T47D (cell line): ENCODE measurements around the gene MT1F.
"Not testable (repeated sequence)": the region's sequence is repeated elsewhere in the genome, so short reads cannot be mapped to it uniquely, and the experiment has no call there.

Source experiments
- DNase-seq, 2 experiments: peaks; one replicate each; pipeline versions ENCODE4 v3.0.0 to v3.0.0-alpha.2; 2011 to 2012; ENCODE audit warnings: low read depth in 1 of 2, low spot score in 1 of 2
- JUND ChIP-seq: IDR thresholded peaks from 2 replicates; pipeline ENCODE4 v1.6.1; 2012; ENCODE audit warnings: low read depth
- in situ Hi-C: cut with HindIII; loops from 2 replicates; pipeline ENCODE4 v1.10.0; 2016; ENCODE audit warnings: low sequenced_read_pairs, low pct_unique_long_range_greater_than_20kb

MT1F gene

DNA sequence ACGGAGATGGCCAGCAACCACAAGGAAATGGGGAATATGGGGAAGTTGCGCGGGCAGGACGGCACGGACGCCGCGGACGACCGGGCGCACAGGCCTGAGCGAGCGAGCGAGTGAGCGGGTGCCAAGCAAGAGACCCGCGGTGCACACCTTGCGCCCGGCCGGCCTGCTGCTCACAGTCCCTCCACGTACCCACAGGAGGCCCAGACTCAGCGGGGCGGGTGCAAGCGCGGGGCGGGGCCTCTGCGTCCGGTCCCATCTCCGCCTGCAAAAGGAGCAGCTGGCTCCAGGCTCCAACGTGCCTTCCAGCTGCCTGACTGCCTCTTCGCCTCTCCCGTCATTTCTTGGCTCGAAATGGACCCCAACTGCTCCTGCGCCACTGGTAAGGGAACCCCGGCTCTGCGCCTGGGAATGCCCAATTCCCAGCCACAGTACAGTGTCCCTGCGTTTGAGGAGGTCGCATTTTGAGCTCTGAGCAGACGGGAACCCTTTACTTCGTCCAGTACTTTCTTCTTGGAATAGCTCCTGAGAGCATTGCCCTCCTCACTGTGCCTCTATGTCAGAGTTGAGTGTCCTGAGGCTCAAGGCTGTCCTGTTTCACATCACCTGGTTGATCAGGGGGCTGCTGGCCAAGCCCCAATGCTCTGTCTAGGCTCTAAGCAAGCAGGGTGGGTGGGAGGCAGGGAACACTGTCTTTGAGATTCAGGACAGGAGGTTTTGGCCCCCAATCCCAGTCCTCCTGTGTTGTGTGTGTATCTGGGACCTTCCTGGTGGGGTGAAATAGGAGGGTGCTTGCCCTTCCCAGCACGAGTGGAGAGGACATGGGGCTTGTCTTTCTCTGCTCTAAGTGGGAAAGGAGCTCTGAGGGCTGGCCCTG is 40.3 kb upstream of the MT1F start:
- DNase-seq: no peak
- TF ChIP-seq JUND: no peak
- in situ Hi-C loops: no loop called here

DNA sequence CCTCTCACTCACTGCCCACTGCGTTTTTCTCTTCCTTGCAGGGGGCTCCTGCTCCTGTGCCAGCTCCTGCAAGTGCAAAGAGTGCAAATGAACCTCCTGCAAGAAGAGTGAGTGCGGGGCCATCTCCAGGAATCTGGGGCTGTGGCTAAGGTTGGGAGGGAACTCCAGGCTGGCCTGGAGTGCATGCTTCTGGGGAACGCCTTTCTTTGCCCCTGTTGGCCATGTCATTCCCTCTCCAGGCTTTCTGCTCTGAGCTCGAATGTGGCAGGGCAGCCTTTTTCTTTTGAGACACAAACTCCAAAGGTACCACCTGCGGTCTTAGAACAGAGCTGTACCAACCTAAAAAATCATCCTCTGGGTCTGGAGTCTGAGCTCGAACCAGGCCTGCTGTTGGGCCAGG is 39.6 kb upstream of the MT1F start:
- no peak for DNase-seq
- no peak for TF ChIP-seq JUND
- in situ Hi-C loops: no loop called here

DNA sequence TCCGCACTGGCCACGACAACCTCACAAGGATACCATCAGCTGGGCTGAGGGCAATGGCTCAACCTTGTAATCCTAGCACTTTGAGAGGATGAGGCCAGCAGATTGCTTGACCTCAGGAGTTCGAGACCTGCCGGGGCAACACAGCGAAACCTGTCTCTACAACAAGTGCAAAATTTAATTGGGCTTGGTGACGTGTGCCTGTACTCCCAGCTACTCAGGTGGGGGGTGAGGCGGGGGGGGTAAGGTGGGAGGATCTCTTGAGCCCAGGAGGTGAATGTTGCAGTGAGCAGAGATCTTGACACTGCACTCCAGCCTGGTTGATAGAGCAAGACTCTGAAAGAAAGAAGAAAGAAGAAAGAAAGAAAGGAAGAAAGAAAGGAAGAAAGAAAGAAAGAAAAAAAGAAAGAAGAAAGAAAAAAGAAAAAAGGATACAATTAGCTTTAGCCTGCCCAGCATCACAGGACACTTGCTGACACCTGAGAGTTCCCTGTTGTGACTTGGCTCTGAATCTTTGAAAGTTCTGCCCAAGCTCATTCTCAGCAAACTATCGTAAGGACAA is 37.3 kb upstream of the MT1F start:
- no peak for DNase-seq
- in situ Hi-C loops: no loop called here

DNA sequence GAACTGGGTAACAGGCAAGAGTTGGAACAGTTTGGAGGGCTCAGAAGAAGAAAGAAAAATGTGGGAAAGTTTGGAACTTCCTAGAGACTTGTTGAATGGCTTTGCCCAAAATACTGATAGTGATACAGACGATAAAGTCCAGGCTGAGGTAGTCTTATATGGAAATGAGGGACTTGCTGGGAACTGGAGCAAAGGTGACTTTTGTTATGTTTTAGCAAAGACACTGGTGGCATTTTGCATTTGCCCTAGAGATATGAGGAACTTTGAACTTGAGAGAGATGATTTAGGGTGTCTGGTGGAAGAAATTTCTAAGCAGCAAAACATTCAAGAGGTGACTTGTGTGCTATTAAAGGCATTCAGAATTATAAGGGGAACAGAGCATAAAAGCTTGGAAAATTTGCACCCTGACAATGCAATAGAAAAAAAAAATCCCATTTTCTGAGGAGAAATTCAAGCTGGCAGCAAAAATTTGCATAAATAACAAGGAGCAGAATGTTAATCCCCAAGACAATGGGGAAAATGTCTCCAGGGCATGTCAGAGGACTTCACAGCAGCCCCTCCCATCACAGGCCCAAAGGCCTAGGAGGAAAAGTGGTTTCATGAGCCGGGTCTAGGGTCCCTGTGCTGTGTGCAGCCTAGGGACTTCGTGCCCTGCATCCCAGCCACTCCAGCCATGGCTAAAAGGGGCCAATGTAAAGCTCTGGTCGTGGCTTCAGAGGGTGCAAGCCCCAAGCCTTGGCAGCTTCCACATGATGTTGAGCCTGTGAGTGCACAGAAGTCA is 35.9 kb upstream of the MT1F start:
- in situ Hi-C loops, DNase-seq: not testable (repeated sequence)

More for the DNA sequence above, 37.3 kb upstream of the MT1F start:
- no peak for TF ChIP-seq JUND

DNA sequence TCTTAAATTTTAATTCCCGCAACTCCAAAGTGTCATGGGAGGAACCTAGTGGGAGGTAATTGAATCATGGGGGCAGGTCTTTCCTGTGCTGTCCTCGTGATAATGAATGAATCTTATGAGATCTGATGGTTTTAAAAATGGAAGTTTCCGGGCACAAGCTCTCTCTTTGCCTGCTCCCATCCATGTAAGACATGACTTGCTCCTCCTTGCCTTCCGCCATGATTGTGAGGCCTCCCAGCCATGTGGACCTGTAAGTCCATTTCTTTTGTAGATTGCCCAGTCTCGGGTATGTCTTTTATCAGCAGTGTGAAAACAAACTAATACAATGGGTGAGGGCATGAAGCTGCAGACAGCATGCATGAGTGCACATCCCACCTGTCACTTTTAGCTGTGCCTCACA is 34.6 kb upstream of the MT1F start:
- DNase-seq, in situ Hi-C loops: not testable (repeated sequence)

DNA sequence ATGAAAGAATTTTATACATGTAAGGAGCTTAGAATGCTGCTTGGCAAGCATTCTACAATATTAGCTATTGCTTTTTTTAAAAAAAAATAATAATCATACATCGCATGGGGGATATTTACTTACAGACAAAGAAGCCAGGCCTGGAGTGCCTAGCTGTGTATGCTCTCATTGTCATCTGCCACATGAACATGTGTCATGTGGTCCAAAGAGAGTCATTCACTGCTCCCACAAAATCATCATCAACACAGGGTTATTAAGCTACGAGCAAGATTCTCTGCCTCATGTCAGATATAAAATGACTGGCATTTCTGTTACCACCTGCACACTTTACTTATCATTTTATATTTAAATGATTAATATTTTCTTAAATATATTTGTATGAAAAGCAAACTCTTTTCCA is 34.1 kb upstream of the MT1F start:
- in situ Hi-C loops: no loop called here
- no peak for TF ChIP-seq JUND
- DNase-seq: no peak

DNA sequence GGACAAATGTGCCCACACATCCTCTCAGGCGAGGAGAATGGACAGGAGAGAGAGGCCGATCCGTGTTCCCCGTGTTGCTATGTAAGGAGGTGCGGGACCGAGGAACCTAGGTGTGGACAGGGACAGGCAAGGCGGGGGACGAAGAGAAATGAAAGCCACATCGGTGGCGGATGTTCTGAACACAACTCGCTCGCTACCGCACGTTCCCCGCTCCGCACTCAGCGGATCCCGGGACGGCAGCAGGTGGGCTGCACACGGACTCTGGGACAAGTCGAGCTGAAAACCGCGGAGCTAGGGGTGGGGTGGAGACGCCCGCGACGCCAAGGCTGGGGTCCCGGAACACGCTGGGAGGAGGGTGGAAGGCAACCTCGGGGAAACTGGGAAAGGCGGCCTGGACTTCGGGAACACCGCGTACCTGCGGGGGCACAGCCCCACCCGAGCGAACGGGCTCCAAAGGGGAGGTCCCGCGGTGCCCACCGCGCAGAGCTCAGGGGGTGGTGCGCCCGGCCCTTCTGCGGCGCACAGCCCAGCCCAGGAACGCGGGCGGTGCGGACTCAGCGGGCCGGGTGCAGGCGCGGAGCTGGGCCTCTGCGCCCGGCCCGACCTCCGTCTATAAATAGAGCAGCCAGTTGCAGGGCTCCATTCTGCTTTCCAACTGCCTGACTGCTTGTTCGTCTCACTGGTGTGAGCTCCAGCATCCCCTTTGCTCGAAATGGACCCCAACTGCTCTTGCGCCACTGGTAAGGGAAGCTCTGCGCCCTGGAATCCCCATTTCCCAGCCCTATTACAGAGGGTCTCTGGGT is 32.4 kb upstream of the MT1F start, which contains the start of gene MT1E:
MT1E (plus strand) TSS at position 642 of the 803 bp plus-strand sequence; CDS start at position 713, 71 bp downstream.
- in situ Hi-C loops: no loop called here
- TF ChIP-seq JUND: no peak
- DNase-seq: no peak

DNA sequence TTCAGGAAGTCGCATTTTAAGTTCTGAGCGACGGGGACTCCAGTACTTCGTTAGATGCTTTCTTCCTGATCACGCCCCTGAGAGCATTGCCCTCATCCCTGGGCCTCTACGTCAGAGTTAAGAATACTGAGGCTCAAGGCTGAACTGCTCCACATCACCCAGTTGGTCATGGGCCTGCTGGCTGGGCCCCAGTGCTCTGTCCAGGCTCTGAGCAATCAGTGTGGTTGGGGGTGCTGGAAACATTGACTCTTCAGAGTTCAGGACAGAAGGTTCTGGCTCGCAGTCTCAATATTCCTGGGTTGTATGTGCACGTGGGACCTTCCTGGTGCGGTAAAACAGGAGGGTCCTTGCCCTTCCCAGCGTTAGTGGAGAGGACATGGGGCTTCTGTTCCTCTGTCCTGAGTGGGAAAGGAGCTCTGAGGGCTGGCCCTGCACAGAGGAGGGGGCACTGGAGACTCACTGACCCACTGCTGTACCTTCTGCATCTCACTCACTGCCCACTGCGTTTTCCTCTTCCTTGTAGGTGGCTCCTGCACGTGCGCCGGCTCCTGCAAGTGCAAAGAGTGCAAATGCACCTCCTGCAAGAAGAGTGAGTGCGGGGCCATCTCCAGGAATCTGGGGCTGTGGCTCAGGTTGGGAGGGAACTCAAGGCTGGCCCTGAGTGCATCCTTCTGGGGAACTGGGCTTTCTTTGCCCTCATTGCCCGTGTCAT is 31.7 kb upstream of the MT1F start:
- no peak for DNase-seq
- in situ Hi-C loops: no loop called here
- TF ChIP-seq JUND: no peak

DNA sequence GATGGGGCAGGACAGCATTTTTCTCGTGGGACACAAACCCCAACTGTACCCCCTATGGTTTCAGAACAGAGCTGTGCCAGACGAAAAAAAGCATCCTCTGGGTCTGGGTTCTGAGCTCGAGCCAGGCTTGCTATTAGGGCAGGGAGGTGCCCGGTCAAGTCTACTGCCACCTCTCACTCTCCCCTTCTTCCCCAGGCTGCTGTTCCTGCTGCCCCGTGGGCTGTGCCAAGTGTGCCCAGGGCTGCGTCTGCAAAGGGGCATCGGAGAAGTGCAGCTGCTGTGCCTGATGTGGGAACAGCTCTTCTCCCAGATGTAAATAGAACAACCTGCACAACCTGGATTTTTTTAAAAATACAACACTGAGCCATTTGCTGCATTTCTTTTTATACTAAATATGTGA is 31.1 kb upstream of the MT1F start:
- no peak for DNase-seq
- in situ Hi-C loops: no loop called here
- TF ChIP-seq JUND: no peak

DNA sequence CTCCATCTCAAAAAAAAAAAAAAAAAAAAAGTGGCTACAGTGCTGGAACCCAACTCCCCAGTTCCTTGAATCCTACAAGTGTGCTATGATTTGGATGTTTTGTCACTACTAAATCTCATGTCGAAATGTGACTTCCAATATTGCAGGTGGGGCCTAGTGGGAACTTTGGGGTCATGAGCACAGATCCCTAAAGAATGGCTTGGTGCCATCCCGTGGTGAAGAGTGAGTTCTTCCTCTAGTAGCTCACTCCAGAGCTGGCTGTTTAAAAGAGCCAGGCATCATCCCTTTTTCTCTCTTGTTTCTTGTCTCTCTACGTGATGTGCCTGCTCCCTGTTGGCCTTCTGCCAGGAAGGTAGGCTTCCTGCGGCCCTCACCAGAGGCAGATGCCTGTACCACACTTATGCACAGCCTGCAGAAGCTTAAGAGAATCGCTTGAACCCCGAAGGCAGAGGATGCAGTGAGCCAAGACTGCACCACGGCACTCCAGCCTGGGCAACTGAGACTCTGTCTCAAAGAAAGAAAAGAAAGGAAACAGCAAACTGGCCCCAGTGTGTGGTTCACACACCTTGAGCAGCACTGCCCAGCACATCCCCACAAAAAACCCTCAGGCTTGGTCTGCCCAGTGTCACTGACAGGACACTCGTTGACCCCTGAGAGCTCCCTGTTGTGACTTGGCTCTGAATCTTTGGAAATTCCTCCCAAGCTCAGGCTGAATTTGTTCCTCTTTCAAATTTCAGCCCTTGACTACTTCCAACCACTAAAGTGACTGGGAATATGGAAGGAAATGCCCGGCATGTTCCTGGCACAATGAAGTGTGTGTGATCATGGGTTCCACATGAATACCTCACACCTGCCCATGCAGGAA is 29.0 kb upstream of the MT1F start:
- no peak for TF ChIP-seq JUND
- no peak for DNase-seq
- in situ Hi-C loops: no loop called here

DNA sequence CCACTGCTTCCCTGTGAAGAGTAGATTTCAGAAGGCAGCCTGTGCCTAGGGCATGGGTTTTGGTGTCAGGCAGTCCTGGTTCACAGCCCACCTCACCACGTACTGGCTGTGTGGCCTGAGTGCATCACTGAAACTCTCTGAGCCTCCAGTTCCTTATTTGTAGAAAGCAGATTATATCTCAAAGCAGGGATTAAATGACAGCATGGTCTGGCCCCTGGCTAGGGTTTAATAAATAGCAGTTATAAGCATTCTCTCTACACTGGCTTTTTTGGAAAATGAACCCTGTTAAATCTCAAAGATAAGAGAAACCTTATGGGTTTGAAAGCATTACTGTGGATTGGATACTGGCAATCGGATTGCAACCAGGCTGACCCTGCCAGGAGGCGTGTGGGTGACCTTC is 28.2 kb upstream of the MT1F start:
- TF ChIP-seq JUND: no peak
- in situ Hi-C loops: no loop called here
- no peak for DNase-seq
